Progenitor cell of endocrine pancreas (in vitro differentiated cells): ENCODE data around the gene CRIP2. TPM values are rescaled to one million over a fixed set of nuclear protein-coding genes. Genes with fewer than 3 reads are reported as not detected.

ENCODE experiments used
- DNase-seq: peaks from one replicate; pipeline ENCODE4 v3.0.0; 2021; ENCODE audit warnings: low spot score; ENCODE audit not compliant: unreplicated experiment
- H3K27ac Mint-ChIP-seq: 2 replicates; pipeline ENCODE4 v1.8.0; 2021; ENCODE audit warnings: mild to moderate bottlenecking, moderate library complexity, mixed read lengths
- H3K27me3 Mint-ChIP-seq: 2 replicates; pipeline ENCODE4 v1.8.0; 2021; ENCODE audit warnings: mixed read lengths
- H3K36me3 Mint-ChIP-seq: 2 replicates; pipeline ENCODE4 v1.8.0; 2022; ENCODE audit warnings: mixed read lengths; ENCODE audit not compliant: insufficient read depth
- H3K4me1 Mint-ChIP-seq: 2 replicates; pipeline ENCODE4 v1.8.0; 2021; ENCODE audit warnings: low read depth, mixed read lengths
- H3K4me3 Mint-ChIP-seq: 2 replicates; pipeline ENCODE4 v1.8.0; 2021; ENCODE audit warnings: low read depth, mild to moderate bottlenecking, moderate library complexity, mixed read lengths
- H3K9me3 Mint-ChIP-seq: 2 replicates; pipeline ENCODE4 v1.8.0; 2021; ENCODE audit warnings: low read depth, mixed read lengths
- CTCF ChIP-seq: fragments of 200-600 bp; sonication (generic); IDR thresholded peaks from one replicate; pipeline ENCODE4 v1.5.0; 2021; ENCODE audit warnings: antibody characterized with exemption, mild to moderate bottlenecking; ENCODE audit not compliant: unreplicated experiment
- total RNA-seq: library from RNA; stranded (reverse); gene quantifications from 2 replicates; pipeline ENCODE4 v1.2.1, GENCODE V29; 2021

CRIP2 gene
- total RNA-seq, 1 donor from 2014 or later: 19.6 TPM

GRCh38 chr14:105467942-105468471 lies 6.6 kb upstream of the CRIP2 start:
- Mint-ChIP-seq H3K27ac (no peak overlapping the region), H3K4me1 (no peaks in the 10 kb centered on the region), H3K27me3 (no peaks in the 10 kb centered on the region), H3K36me3 (peaks cover 1% of the 10 kb centered on the region), H3K4me3 (no peak overlapping the region), H3K9me3 (no peaks in the 10 kb centered on the region)
- TF ChIP-seq CTCF: no peak
- no peak for DNase-seq

- H3K36me3 Mint-ChIP-seq: peaks cover 1% of the 10 kb centered on the region
- no peaks in the 10 kb centered on the region for H3K27me3 Mint-ChIP-seq
- H3K27ac Mint-ChIP-seq: no peak overlapping the region
- no peak overlapping the region for H3K4me3 Mint-ChIP-seq
- DNase-seq: no peak
- no peak for TF ChIP-seq CTCF
- no peaks in the 10 kb centered on the region for H3K4me1 Mint-ChIP-seq
- H3K9me3 Mint-ChIP-seq: no peaks in the 10 kb centered on the region
Measured at GRCh38 chr14:105468621-105469241, 5.9 kb upstream of the CRIP2 start.

- H3K4me3 Mint-ChIP-seq: no peak overlapping the region
- H3K27me3 Mint-ChIP-seq: no peaks in the 10 kb centered on the region
- peaks cover 1% of the 10 kb centered on the region for H3K36me3 Mint-ChIP-seq
- no peak for DNase-seq
- TF ChIP-seq CTCF: no peak
- no peaks in the 10 kb centered on the region for H3K4me1 Mint-ChIP-seq
- H3K9me3 Mint-ChIP-seq: no peaks in the 10 kb centered on the region
- no peak overlapping the region for H3K27ac Mint-ChIP-seq
Measured at GRCh38 chr14:105469456-105470349, 4.9 kb upstream of the CRIP2 start.

- no peak for DNase-seq
- H3K9me3 Mint-ChIP-seq: no peaks in the 10 kb centered on the region
- H3K27ac Mint-ChIP-seq: no peak overlapping the region
- no peak for TF ChIP-seq CTCF
- H3K4me1 Mint-ChIP-seq: no peaks in the 10 kb centered on the region
- H3K27me3 Mint-ChIP-seq: no peaks in the 10 kb centered on the region
- peaks cover 1% of the 10 kb centered on the region for H3K36me3 Mint-ChIP-seq
- H3K4me3 Mint-ChIP-seq: no peak overlapping the region
Measured at GRCh38 chr14:105470350-105471296, 4.0 kb upstream of the CRIP2 start.
